ENCODE results near the gene MIAT. TPM values are rescaled to one million over a fixed set of nuclear protein-coding genes. Genes with fewer than 3 reads are reported as not detected.

The MIAT gene
- total and polyA plus RNA-seq, 3 experiments from 2014 or later: 3.9 to 57.5 (median 52.2) TPM

DNA sequence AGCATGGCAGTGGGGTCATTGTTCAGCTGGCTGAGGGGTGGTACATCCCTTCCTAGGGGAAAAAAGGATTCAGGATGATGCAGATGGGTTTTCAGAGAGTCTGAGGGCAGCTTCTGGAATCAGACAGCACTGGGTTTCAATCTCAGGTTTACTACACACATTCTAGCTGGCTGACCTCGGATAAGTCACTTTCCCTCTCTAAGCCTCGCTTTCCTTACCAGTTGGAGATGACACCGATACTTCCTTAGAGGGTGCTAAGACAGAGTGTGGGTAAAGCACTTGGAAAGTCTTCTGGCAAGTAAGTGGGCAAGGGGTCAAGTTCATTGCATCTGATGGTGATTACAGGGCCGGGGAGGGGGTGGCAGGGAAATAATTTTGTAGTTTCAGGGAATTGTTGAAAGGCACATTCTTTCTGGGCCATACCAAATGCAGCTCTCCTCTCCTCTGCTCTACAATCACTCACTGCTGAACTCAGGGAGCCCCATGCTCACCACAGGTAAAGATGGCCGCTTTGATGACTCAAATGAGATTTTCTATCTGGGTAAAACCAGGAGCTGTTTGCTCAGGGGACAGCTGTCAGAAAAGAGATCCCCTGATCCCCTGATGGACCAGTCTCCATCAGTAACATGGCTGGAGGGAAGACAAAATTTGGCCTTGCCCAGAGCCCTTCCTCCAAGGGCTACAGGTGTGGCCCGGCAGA, 6.5 kb upstream of the MIAT start:
- Mint-ChIP-seq H3K36me3 (no peaks in the 10 kb centered on the region), H3K27ac (peak overlapping the region in 4 of 8 donors; percentile 2 to 71 (median 12)), H3K27me3 (peaks cover 0 to 2% of the 10 kb centered on the region in 2 donors), H3K4me1 (peaks cover 37 to 50% (median 45%) of the 10 kb centered on the region in 3 donors), H3K9me3 (no peaks in the 10 kb centered on the region), H3K4me3 (no peak overlapping the region)
- Histone ChIP-seq H3K27ac (ENCODE audit: low read depth, low read length) (no peak overlapping the region), H3K9me3 (ENCODE audit: low read length) (no peaks in the 10 kb centered on the region), H3K27me3 (ENCODE audit: insufficient read depth, low read length, poor library complexity, severe bottlenecking) (no peaks in the 10 kb centered on the region), H3K4me3 (ENCODE audit: low read length) (no peak overlapping the region), H3K4me1 (ENCODE audit: insufficient read depth, low read length) (peaks cover 25% of the 10 kb centered on the region), H3K36me3 (ENCODE audit: insufficient read depth, low read length) (no peaks in the 10 kb centered on the region)
- CTCF ChIA-PET: interaction anchor here (0.8 to 2.1 kb wide), 2 partner anchors 15 to 20 kb away, joined by 3 to 8 read pairs; no protein-coding TSS in a partner anchor
- no peak for DNase-seq
- POLR2A ChIA-PET: no interaction called here

DNA sequence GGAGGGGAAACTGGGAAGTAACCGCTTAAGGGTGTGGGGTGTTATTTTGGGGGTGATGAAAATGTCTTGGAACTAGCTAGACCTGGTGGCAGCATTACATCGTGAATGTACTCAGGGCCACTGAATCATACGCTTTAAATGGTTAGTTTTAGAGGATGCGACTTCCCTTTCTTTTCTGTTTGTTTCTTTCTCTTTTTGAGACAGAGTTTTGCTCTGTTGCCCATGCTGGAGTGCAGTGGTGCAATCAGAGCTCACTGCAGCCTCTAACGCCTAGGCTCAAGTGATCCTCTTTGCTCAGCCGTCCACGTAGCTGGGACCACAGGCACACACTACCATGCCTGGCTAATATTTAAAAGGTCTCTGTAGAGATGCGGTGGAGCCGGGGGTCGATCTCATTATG, 5.6 kb upstream of the MIAT start:
- no peaks in the 10 kb centered on the region for H3K27me3 ChIP-seq (ENCODE audit: insufficient read depth, low read length, poor library complexity, severe bottlenecking)
- H3K27ac ChIP-seq (ENCODE audit: low read depth, low read length): no peak overlapping the region
- H3K9me3 ChIP-seq (ENCODE audit: low read length): no peaks in the 10 kb centered on the region
- ChIA-PET CTCF (interaction anchor here (0.8 to 2.1 kb wide), 2 partner anchors 14 to 19 kb away, joined by 3 to 8 read pairs; no protein-coding TSS in a partner anchor), POLR2A (no interaction called here)
- Mint-ChIP-seq H3K9me3 (no peaks in the 10 kb centered on the region), H3K4me3 (no peak overlapping the region), H3K4me1 (peaks cover 28 to 43% (median 36%) of the 10 kb centered on the region in 3 donors), H3K36me3 (no peaks in the 10 kb centered on the region), H3K27ac (peak overlapping the region in 1 of 8 donors; percentile 19), H3K27me3 (peaks cover 0 to 2% of the 10 kb centered on the region in 2 donors)
- no peak overlapping the region for H3K4me3 ChIP-seq (ENCODE audit: low read length)
- H3K36me3 ChIP-seq (ENCODE audit: insufficient read depth, low read length): no peaks in the 10 kb centered on the region
- no peak for DNase-seq
- peaks cover 25% of the 10 kb centered on the region for H3K4me1 ChIP-seq (ENCODE audit: insufficient read depth, low read length)

- Mint-ChIP-seq H3K9me3 (no peaks in the 10 kb centered on the region), H3K27ac (peak overlapping the region; percentile 78 to 98 (median 92)), H3K36me3 (peaks cover 0 to 25% (median 0%) of the 10 kb centered on the region in 3 donors), H3K4me1 (peaks cover 29 to 51% (median 35%) of the 10 kb centered on the region in 3 donors), H3K27me3 (peaks cover 0 to under 1% of the 10 kb centered on the region in 2 donors), H3K4me3 (peak overlapping the region; percentile 92 to 99 (median 96))
- CTCF ChIA-PET: interaction anchor here (1.1 kb wide), 1 partner anchor 11 kb away, joined by 3 read pairs; no protein-coding TSS in a partner anchor
- no peaks in the 10 kb centered on the region for H3K27me3 ChIP-seq (ENCODE audit: insufficient read depth, low read length, poor library complexity, severe bottlenecking)
- H3K4me1 ChIP-seq (ENCODE audit: insufficient read depth, low read length): peaks cover 19% of the 10 kb centered on the region
- peak overlapping the region; percentile 93 for H3K4me3 ChIP-seq (ENCODE audit: low read length)
- H3K27ac ChIP-seq (ENCODE audit: low read depth, low read length): peak overlapping the region; percentile 51
- H3K36me3 ChIP-seq (ENCODE audit: insufficient read depth, low read length): no peaks in the 10 kb centered on the region
- no peaks in the 10 kb centered on the region for H3K9me3 ChIP-seq (ENCODE audit: low read length)
- DNase-seq: no peak
- POLR2A ChIA-PET: interaction anchor here (0.5 to 1.2 kb wide), 2 partner anchors 143 to 174 kb away, joined by 3 to 4 read pairs; partner anchors contain the start of genes HPS4 and SRRD
These were observed 773 bp downstream of the MIAT start for GRCh38 chr22:26658161-26658560.

- H3K27me3 ChIP-seq (ENCODE audit: insufficient read depth, low read length, poor library complexity, severe bottlenecking): no peaks in the 10 kb centered on the region
- Mint-ChIP-seq H3K9me3 (no peaks in the 10 kb centered on the region), H3K27me3 (no peaks in the 10 kb centered on the region), H3K4me3 (peak overlapping the region; percentile 92 to 99 (median 96)), H3K36me3 (peaks cover 0 to 31% (median 0%) of the 10 kb centered on the region in 3 donors), H3K4me1 (peaks cover 31 to 58% (median 39%) of the 10 kb centered on the region in 3 donors), H3K27ac (peak overlapping the region; percentile 78 to 98 (median 94))
- H3K27ac ChIP-seq (ENCODE audit: low read depth, low read length): peak overlapping the region; percentile 38
- DNase-seq: peak; percentile 51 to 87 (median 61)
- peak overlapping the region; percentile 93 for H3K4me3 ChIP-seq (ENCODE audit: low read length)
- H3K36me3 ChIP-seq (ENCODE audit: insufficient read depth, low read length): no peaks in the 10 kb centered on the region
- ChIA-PET POLR2A (interaction anchor here (1.0 to 1.4 kb wide), 2 partner anchors 14 to 15 kb away, joined by 5 to 7 read pairs; no protein-coding TSS in a partner anchor), CTCF (interaction anchor here (1.0 kb wide), 1 partner anchor 156 kb away, joined by 3 read pairs; no protein-coding TSS in a partner anchor)
- H3K4me1 ChIP-seq (ENCODE audit: insufficient read depth, low read length): peaks cover 19% of the 10 kb centered on the region
- H3K9me3 ChIP-seq (ENCODE audit: low read length): no peaks in the 10 kb centered on the region
These were observed 1.5 kb downstream of the MIAT start for GRCh38 chr22:26658671-26659478.

DNA sequence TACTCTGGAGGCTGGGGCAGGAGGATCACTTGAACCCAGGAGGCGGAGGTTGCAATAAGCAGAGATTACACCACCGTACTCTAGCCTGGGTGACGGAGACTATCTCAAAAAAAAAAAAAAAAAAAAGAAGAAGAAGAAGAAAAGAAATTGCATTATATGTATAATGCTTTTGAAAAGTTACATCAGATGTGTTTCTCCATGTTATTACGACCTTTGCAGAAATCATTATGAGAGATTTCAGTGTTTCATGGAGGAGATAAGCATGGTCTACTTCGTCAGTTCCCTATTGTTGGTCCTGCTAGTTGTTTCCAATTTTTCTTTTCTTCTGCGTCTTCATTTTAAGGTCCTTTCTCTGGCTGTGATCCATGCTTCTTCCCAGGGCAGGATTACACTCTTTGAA, 3.0 kb downstream of the MIAT start:
- no peaks in the 10 kb centered on the region for H3K9me3 ChIP-seq (ENCODE audit: low read length)
- Mint-ChIP-seq H3K4me1 (peaks cover 44 to 72% (median 53%) of the 10 kb centered on the region in 3 donors), H3K36me3 (peaks cover 0 to 41% (median 2%) of the 10 kb centered on the region in 3 donors), H3K27ac (peak overlapping the region in 3 of 8 donors; percentile 19 to 77 (median 53)), H3K9me3 (no peaks in the 10 kb centered on the region), H3K27me3 (no peaks in the 10 kb centered on the region), H3K4me3 (peak overlapping the region in 1 of 7 donors; percentile 67)
- ChIA-PET CTCF (interaction anchor here (1.4 kb wide), 1 partner anchor 158 kb away, joined by 6 read pairs; no protein-coding TSS in a partner anchor), POLR2A (no interaction called here)
- peaks cover 29% of the 10 kb centered on the region for H3K4me1 ChIP-seq (ENCODE audit: insufficient read depth, low read length)
- H3K36me3 ChIP-seq (ENCODE audit: insufficient read depth, low read length): no peaks in the 10 kb centered on the region
- no peak for DNase-seq
- H3K4me3 ChIP-seq (ENCODE audit: low read length): no peak overlapping the region
- H3K27ac ChIP-seq (ENCODE audit: low read depth, low read length): no peak overlapping the region
- no peaks in the 10 kb centered on the region for H3K27me3 ChIP-seq (ENCODE audit: insufficient read depth, low read length, poor library complexity, severe bottlenecking)

DNA sequence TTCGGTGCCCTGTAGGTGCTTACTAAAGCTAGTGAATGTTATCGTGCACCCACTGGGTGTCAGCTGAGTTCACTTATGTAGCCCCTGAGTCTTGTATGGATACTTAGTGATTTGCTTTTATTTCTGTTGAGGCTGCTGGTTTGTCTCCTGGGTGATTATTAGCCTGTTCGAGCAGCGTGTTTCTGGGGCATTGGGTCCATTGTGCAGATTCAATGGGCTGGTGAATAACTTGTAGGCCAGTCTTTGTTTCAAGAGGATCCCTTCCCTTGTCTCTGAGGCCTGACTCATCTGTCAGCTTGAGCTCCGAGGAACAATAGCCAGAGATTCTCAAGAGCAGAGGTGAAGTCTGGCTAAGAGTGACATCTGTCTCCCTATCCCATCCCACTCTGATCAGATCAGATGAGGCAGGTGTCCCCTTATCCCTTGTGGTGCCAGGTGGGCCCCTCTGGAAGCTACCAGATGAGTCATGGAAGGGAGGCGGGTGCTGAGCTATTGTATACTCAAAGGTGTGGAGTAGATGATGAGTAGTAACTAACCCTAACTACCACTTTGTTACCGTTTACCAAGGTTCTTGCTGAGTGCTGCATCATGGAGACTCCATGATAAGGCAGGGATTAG, 3.7 kb downstream of the MIAT start:
- no peaks in the 10 kb centered on the region for H3K27me3 ChIP-seq (ENCODE audit: insufficient read depth, low read length, poor library complexity, severe bottlenecking)
- H3K4me3 ChIP-seq (ENCODE audit: low read length): no peak overlapping the region
- H3K4me3 Mint-ChIP-seq: peak overlapping the region in 2 of 7 donors; percentile 10 to 67
- no peak for DNase-seq
- no peaks in the 10 kb centered on the region for H3K27me3 Mint-ChIP-seq
- no peaks in the 10 kb centered on the region for H3K9me3 Mint-ChIP-seq
- ChIA-PET CTCF (interaction anchor here (1.4 kb wide), 1 partner anchor 158 kb away, joined by 6 read pairs; no protein-coding TSS in a partner anchor), POLR2A (no interaction called here)
- no peak overlapping the region for H3K27ac ChIP-seq (ENCODE audit: low read depth, low read length)
- H3K27ac Mint-ChIP-seq: peak overlapping the region in 7 of 8 donors; percentile 2 to 79 (median 51)
- peaks cover 0 to 48% (median 2%) of the 10 kb centered on the region in 3 donors for H3K36me3 Mint-ChIP-seq
- H3K9me3 ChIP-seq (ENCODE audit: low read length): no peaks in the 10 kb centered on the region
- peaks cover 36% of the 10 kb centered on the region for H3K4me1 ChIP-seq (ENCODE audit: insufficient read depth, low read length)
- H3K36me3 ChIP-seq (ENCODE audit: insufficient read depth, low read length): no peaks in the 10 kb centered on the region
- H3K4me1 Mint-ChIP-seq: peaks cover 49 to 79% (median 60%) of the 10 kb centered on the region in 3 donors

GRCh38 chr22:26662160-26662559, 4.8 kb downstream of the MIAT start:
- Histone ChIP-seq H3K4me3 (ENCODE audit: low read length) (no peak overlapping the region), H3K27ac (ENCODE audit: low read depth, low read length) (no peak overlapping the region), H3K36me3 (ENCODE audit: insufficient read depth, low read length) (no peaks in the 10 kb centered on the region), H3K27me3 (ENCODE audit: insufficient read depth, low read length, poor library complexity, severe bottlenecking) (no peaks in the 10 kb centered on the region), H3K4me1 (ENCODE audit: insufficient read depth, low read length) (peaks cover 36% of the 10 kb centered on the region), H3K9me3 (ENCODE audit: low read length) (no peaks in the 10 kb centered on the region)
- Mint-ChIP-seq H3K27ac (peak overlapping the region in 4 of 8 donors; percentile 11 to 85 (median 66)), H3K4me1 (peaks cover 52 to 79% (median 60%) of the 10 kb centered on the region in 3 donors), H3K4me3 (peak overlapping the region in 1 of 7 donors; percentile 20), H3K36me3 (peaks cover 0 to 55% (median 2%) of the 10 kb centered on the region in 3 donors), H3K9me3 (no peaks in the 10 kb centered on the region), H3K27me3 (no peaks in the 10 kb centered on the region)
- no peak for DNase-seq
- ChIA-PET CTCF (interaction anchor here (0.9 to 1.1 kb wide), 2 partner anchors 19 to 159 kb away, joined by 3 to 5 read pairs; no protein-coding TSS in a partner anchor), POLR2A (no interaction called here)

Data from CD8-positive, alpha-beta memory T cell (primary cell).